ENCODE data around the gene ZNRF3.
"Not testable (repeated sequence)": the region's sequence is repeated elsewhere in the genome, so short reads cannot be mapped to it uniquely, and the experiment has no call there.

ZNRF3 gene

DNA sequence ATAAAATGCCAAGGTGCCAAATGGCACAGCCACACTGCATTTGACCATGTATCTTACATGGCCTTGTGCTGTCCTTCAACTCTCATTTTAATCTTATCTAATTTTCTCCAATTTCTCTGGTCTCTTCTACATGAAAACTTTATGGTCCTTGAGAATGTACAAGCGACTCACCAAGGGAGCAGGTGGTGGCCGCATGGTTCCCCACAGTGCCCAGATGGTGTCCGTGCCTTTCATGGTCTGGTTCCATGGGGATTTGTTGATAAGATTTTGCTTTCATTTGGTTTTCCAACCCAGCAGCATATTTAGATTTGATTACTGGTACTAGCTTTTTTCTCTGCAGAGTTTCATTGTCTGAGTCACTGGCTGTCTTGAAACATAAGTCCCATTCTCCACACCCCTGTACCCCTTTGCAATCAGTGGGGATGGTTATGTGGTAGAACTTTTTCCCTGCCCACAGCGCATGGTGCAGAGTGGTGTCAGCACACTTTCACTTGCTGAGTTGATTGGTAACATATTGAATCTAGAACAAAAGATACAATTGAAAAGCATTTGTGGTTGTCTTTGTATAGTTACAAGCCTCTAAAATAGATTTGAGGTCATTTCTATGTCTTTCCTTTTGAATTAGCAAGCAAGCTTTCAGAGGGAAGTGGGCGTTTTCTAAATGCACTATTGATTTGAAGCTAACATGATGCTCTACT, 24.1 kb downstream of the ZNRF3 start:
- no peak for DNase-seq (ENCODE audit: low spot score)

DNA sequence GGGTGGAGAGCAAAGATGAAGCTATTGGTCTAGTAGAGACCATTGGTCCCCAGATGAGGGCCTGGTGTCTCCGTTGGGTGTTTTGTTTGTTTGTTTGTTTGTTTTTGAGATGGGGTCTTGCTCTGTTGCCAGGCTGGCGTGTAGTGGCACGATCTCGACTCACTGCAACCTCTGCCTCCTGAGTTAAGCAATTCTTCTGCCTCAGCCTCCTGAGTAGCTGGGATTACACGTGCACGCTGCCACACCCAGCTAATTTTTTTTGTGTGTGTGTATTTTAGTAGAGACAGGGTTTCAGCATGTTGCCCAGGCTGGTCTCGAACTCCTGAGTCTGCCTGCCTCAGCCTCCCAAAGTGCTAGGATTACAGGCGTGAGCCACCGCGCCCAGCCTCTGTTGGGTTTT, 25.4 kb downstream of the ZNRF3 start:
- DNase-seq (ENCODE audit: low spot score), result not testable (repeated sequence)

DNA sequence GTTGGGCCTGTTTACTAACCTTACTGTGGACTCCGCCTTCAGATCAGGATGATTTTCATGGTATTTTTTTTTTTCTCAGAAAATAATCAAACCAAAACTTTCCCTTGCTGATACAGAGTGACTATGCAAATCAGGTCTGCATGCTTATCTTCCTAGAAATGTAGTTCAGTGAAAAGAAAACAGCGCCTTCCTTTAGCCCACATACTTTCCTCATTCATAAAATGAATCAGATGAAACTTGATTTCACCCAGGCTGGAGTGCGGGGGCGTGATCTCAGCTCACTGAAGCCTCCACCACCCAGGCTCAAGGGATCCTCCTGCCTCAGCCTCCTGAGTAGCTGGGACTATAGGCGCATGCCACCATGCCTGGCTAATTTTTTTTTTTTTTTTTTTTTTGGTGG, 26.0 kb downstream of the ZNRF3 start:
- DNase-seq (ENCODE audit: low spot score), result no peak

DNA sequence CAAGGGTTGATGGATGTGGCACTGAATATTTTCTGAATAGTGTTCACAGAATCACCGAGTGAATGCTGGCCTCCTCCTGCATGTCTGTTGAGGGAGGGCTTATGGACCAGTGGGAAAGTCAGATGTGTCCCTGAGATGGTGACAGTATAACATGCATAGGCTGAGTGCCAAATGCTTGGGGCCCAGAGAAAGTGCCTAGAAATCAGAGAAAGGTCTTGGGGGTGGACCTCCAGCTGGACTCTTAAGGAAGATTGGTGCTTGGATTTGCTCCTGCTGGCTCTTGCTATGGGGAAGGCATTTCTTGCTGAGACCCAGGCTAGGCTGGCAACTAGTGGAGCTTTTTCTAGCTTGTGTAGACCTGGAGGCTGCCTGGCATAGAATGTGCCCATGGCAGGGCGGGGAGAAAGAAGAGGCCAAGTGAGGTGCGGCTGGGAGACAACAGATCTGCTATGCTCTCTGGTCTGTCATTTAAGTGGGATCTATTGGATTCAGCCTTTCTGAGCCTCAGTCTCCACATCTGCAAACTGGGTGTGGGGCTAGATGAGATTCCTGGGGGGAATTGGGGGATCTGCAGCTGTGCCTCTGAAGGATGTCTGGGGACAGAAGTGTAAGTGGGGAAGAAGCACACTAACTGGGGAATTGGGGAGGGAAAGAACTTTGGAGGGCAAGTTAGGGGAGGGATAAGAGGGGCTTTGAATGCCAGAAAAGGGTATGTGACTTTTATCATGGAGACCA, 27.4 kb downstream of the ZNRF3 start:
- DNase-seq (ENCODE audit: low spot score), result no peak

DNA sequence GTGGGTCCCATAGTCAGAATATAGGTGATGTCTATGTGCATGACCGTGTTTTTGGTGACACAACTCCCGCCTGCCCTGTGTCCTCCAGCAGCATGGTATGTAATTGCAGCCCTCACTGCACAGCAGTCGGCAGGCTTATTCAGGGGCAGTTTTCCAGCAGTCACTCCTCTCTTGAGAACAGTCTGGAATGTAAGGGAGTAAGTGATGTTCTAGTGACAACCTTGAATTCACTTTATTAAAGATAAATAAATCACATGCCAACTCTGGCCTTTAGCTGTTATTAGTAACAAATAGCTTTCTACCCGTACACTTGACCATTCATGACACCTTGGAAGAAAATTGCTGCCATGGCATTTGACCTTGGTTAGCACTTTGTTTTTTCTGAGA, 27.9 kb downstream of the ZNRF3 start:
- DNase-seq (ENCODE audit: low spot score), result no peak

DNA sequence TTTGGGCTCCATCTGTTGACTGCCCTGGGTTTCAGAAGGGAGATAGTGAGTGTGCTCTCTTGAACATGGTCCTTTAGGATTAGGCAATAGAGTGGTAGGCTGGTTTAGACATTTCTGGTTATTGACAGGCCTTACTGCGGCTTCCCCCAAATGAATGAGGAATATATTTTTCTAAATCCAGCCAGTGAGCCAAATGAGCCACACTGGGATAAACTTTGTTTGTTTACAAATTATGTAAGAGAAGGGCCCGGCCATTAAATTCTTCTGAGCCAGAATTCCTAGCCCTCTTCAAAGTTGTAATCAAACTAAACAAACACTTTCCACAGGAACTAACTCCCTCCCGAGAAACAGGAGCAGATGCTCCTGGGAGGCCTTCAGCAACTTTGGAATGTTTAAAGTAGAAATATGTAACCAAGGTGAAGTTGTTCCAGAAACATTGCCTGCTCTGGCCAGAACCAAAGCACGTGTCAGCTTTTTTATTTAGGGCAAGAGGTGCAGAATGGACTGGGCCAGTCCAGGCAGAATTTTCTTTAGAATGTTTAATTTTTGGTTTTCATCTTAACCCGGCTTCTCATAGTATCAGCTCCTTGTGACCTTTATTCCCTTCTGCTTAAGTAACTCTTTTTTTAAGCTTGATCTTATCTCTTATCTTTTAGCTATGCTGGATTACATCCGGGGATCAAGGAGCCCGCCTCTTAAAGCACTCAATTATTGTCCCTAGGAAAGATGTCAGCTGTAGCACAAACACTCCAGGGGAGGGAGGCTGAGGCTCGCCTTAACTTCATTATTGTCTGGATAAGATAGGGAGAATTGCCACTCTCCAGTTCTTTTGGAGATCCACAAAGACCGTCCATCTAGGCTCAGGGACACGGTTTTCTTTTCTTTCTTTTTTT, 28.7 kb downstream of the ZNRF3 start:
- DNase-seq (ENCODE audit: low spot score), result no peak

DNA sequence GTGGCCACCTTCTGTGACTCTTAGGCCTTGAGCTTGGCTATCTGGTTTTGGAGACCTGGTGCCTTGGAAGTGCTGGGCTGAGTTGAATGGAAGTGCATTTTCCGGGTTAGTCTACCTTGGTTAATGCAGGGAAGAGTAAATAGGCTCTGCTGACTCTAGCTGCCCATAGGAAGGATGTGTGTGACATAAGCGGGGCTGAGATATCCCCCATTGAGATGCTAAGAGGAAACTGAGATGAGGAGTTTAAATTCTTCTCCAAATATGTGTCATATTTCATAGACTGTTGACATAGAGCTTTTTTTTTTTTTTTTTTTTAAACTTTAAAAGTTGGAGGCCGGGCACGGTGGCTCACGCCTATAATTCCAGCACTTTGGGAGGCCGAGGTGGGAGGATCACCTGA, 30.8 kb downstream of the ZNRF3 start:
- DNase-seq (ENCODE audit: low spot score), result no peak

DNA sequence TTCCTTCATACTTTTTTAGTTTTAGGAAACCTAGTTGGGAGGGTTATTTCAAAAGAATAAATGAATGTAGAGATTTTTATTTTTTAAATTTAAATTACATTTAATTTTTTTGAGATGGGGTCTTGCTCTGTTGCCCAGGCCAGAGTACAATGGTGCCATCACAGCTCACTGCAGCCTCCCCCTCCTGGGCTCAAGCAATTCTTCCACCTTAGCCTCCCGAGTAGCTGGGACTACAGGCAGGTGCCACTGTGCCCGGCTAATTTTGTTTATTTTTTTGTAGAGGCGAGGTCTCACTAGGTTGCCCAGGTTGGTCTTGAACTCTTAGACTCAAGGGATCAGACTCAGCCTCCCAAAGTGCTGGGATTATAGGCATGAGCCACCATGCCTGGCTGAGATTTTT, 32.6 kb downstream of the ZNRF3 start:
- no peak for DNase-seq (ENCODE audit: low spot score)

DNA sequence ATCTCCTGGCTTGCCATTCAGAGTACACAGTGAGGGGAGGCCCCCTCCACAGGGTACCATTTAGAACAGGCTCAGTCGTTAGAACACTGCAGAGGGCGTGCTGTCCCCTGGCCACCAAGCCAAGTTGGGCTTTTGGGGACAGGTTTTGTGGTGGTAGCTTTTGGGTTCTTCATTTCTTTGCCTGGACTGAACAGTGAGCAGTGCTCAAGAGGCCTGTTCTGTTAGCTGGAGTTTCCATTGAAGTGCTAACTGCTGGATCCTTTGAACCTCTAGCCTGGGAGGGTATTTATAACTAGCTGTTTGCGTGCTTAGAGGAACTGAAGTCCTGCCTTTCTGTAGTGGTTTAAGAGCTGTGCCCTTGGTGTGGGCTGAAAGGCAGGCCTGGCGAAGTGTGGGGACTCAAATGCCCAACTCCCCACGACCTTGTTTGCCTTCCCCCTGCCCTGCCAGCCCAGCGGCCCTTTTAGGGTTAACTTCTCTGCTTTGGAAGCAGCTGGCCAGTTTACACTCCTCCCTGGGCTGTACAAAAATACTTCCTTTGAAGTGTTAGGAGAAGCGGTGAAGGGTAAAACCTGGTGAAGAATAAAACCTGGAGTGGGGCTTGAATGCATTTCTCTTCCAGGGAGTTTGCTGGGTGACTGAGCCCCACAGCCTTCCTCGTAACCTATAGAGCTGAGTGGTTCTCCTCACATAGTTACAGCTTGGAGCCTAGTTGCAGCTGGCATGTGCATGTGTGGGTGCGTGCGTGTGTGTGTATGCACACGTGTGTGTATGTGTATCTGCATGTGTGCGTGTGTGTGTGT, 34.6 kb downstream of the ZNRF3 start:
- no peak for DNase-seq (ENCODE audit: low spot score)

DNA sequence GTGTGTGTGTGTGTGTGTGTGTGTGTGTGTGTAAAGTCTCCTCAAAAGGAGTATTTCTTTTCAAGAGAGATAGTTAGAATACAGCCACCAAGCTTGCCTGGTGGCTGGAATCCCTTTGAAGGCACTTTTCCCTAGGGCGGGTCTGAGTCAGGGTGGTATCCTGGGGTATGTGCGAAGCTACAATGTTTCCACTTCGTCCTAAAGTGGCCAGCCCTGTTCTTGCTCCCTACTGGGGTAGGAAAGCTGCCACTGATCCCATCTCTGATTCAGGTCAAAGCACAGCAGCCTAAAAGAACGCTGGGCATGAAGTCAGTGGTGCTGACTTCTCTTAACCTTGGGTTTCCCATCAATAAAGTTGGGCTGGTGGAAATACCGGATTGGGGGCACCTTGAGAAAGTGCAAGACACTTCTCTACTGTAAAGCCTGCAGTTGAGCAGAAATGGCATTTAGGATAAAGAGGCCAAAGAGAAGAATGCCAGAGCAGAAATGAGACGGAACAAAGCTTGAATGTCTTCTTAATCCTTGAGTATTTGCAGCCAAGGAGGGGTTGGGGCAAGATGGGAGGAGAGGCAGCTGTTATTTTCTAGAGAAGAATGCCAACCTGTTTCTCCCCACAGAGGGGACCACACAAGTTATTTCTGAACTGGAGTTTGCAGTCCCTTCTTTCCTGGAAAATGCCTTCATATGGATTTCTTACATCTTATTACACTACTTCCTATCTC, 35.3 kb downstream of the ZNRF3 start:
- no peak for DNase-seq (ENCODE audit: low spot score)

DNA sequence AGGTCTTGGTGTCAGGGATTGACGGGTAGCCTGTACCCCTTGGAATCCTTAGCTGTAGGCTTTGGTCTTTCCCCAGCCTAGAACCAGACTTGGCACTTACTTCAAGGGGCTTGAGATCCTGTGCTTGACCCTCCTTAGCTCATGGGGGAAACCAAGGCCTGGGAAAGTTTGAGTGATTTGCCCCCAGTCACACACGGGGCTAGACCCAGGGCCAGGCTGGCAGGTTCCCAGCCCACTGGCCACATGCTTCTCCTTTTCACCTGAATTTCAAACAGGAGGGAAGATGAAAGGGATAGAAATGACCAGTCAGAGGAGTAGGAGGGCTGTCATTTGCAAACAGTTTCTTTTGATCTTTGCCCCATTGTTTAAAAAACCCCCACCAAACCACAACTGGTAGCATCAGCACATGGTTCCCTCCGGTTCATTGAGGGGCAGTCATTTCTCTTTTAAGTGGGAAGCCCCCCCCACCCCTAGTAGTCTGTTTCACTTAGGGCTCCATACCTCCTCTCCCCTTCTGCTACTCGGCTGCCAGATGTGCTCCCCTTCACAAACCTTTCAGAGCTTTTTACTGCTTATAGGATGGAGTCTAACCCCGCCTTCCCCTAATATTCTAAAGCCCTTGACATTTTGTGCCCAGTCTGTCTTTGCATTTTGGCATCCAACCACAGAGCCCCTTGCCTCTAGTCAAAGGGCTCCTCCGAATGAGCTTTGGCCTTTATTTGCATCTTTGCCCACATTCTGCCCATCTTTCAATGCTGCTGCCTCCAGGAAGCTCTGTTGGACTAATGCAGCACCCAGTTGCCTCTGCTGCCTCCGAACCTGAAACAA, 37.6 kb downstream of the ZNRF3 start:
- DNase-seq (ENCODE audit: low spot score), result no peak

DNA sequence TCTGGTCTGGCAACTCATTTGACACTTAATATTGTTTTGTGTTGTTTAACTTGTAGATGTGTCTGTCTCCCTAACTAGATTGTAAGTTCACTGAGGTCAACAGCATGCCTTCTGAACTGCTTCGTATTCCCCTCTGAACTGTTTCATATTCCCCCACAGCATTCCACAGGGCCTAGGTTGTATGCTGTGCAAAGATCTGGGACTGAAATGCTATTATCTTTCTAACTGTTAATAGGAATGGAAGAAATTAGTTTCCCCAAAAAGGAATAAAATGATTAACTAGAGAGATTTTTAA, 38.2 kb downstream of the ZNRF3 start:
- no peak for DNase-seq (ENCODE audit: low spot score)

DNA sequence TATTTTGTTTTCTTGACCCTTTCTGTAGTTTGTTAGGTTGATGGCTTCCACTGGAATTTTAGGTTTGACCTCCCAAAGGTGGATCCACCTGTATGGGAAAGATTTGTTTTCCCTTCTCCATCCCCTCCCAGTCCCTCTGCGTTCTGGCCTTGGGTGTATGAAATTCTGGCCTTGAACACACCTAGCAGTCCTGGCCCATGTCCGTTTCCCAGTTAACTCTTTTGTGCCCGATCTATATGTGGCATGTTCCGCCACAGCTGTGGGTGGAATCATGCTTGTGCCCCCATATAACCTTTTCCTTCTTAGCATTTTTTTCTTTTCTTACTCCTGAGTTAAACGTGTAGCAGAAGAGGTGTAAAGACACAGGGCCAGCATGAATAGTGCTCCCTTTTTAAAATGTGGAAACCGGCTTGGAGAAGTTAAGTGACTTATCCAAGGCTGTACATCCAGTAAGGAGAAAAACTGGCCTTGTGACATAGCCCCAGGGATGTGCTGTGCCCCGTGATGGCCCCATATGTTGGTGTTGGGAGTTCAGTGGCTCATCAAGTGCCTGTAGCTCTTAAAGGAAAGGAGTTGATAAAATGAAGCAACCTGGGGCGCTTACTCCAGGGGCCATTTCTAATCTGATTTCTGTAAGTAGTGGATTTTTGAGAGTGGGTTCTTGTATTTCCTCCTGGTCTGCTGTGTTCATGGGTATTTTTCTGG, 39.3 kb downstream of the ZNRF3 start:
- DNase-seq (ENCODE audit: low spot score), result no peak

DNA sequence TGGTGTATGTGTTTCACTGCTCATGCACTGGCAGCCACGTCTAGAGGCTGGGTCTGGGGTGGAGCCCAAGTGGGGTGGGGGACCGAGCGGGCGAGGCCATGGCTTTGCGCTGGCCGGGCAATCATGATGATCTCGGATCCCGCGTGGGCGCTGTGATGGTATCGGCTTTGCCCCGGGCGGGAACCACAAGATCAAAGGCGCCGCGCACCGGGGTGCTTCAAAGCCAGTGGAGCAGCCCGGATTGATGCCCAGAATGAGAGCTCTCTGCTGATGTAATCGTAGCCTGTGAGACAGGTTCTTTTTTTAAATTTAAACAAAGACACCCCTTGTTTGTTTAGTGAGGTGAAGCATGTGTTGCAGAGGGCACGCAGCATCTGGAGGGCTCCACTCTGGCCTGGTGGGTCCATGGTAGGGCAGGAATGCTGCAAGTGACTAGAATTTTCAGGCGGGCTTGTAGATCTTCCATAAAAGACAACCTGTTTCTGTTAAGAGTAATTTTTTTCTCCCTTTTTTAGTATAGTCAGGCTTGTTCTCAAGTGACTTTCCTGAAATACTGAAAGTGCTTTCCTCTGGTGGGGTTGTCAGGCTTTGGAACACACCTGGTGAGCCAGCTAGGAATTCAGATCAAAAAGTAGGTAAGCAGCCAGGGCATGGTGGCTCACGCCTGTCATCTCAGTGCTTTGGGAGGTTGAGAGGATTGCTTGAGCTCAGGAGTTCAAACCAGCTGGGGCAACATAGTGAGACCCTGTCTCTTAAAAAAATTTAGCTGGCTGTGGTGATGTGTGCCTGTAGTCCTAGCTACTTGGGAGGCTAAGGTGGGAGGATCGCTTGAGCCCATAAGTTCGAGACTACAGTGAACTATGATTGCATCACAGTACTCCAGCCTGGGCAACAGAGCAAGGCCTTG, 40.7 kb downstream of the ZNRF3 start:
- no peak for DNase-seq (ENCODE audit: low spot score)

DNA sequence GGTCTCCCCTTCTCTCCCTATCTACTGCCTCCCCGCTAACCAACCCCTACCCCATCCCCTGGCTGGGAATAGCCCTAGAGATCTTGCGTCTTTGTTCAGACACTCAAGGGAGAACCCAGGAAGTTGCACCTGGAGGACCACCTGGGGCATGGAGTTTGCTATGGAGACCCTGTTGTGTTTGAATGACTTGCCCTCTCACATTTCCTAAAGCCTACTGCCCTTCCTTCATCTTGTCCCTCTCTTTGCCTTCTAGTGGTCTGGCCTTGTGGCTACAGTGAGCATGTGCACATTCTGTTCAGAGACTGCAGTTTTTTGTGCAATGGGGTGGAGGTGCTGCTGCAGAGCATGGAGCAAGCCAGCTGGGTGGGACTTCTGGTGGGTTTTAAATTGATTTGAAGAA, 42.5 kb downstream of the ZNRF3 start:
- no peak for DNase-seq (ENCODE audit: low spot score)

DNA sequence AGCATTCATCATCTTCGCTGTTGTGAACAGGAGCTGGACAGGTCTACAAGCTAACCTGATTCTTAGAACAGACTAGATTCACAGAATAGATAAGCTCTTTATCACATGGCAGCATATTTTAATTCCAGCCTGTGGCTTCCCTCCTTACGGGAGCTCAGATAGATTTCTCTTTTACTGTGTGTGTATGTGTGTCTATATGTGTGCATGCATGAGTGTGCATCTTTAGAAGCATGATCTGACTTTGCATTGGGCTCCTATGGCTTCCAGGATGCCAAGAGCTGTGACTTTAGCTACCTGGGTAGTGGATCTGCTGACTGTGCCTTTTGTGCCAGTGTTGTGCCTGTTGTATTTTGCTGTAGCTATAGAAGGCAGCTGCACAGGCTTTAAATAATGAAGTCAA, 44.3 kb downstream of the ZNRF3 start:
- no peak for DNase-seq (ENCODE audit: low spot score)

DNA sequence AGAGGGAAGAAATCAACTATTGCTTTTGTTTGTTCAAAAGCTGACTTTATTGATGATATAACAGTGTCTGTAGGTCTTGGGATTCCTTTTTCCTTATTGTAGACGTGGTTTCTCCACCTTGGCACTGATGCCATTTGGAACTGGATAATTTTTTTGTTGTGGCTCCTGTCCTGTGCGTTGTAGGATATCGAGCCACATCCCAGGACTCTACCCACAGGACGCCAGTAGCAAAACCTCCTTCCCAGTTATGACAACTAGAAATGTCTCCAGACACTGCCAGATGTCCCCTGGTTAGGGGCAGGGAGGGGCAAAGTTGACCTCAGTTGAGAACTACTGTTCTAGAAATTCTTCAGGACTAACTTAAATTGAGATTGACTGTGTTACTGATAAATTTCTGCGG, 45.8 kb downstream of the ZNRF3 start:
- no peak for DNase-seq (ENCODE audit: low spot score)

DNA sequence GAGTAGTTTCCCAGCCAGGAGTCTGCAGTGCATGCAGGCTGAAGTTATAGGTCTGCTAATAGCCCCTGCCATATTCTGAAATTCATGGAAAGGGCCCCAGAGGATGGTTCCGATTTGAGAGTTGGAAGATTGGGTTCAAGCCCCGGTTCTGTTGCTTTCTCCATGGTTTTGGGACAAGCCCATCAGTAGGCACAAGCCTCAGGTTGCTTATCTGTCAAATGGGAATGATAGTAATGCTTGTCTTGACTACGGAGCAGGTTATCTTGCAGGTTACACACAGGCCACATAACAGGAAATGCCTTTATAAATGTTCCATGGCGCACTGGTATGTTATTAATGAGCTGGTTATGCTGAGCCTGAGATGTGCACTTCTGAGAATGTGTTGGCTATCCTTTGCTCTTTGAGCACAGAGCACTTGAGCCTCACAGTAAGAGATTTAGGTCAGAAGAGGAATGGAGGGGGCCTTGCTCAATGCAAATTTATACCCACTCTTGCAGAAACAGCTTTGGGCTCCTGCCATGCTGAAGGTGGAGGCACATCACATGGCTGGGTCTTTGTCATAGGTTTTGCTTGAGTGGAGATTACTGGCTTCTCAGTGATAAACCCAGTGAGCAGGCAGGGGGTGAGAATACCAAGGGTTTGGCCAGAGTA, 47.1 kb downstream of the ZNRF3 start:
- DNase-seq (ENCODE audit: low spot score), result no peak
